ENCODE measurements around the gene CYB5R4.
"Not testable (repeated sequence)": the region's sequence is repeated elsewhere in the genome, so short reads cannot be mapped to it uniquely, and the experiment has no call there.

GRCh38 chr6:83951423-83951822 lies 91.9 kb downstream of the CYB5R4 start:
- not testable (repeated sequence) for TF ChIP-seq POLR2AphosphoS5 (IDR thresholded peaks at IDR 0.05); CTCF (IDR thresholded peaks at IDR 0.05; ENCODE audit: poor library complexity, severe bottlenecking); RAD21 (conservative IDR thresholded peaks at IDR 0.05); EP300 (conservative IDR thresholded peaks at IDR 0.05; ENCODE audit: poor library complexity, severe bottlenecking); EZH2 (IDR thresholded peaks at IDR 0.05; ENCODE audit: borderline replicate concordance, insufficient read depth, low read length, poor library complexity, severe bottlenecking); MXI1 (conservative IDR thresholded peaks at IDR 0.05; ENCODE audit: poor library complexity, severe bottlenecking); REST (IDR thresholded peaks at IDR 0.05; ENCODE audit: borderline replicate concordance); TAF1 (IDR thresholded peaks at IDR 0.05; ENCODE audit: low read depth); SMC3 (conservative IDR thresholded peaks at IDR 0.05; ENCODE audit: poor library complexity)
